ENCODE data around the gene COQ2. TPM values are rescaled to one million over a fixed set of nuclear protein-coding genes. Genes with fewer than 3 reads are reported as not detected.
A peak's percentile ranks its signal among the peaks of the same experiment; 100 is the strongest.
"Not testable (repeated sequence)": the region's sequence is repeated elsewhere in the genome, so short reads cannot be mapped to it uniquely, and the experiment has no call there.

The COQ2 gene
- total RNA-seq, 2 experiments from 2014 or later: 12.1 to 14.4 TPM

DNA sequence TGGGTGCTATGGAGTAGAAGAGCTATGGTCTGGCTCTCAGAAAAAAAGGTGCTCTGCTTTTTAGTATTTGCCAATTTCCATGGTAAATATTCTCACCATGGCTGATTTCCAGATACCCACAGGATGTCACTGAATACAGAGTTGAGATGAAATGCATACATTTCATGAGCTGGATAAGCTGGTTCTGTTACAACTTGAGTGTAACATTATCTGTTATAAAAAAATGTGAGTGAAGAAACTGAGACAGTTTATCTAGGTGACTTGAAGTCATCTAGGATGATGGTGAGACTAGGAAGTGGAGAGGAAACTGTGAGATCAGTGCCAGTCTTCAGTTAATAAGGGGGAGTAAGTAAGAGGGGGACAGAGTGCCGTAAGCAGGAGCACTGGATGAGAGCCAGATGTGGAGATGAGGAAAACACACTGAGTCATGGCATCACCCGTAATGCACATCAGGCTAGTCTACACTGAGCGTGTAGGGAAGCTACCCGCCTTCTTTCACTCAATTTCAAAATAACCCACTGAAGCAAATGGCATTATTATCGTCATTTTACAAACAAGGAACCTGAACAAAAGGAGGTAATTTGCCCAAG lies 45.0 kb upstream of the COQ2 start:
- intact Hi-C loops (cut with micrococcal nuclease; ENCODE audit: unreplicated experiment): no loop called here
- H3K9me2 ChIP-seq (ENCODE audit: insufficient read depth, low read length): no peaks in the 10 kb centered on the region
- no peaks in the 10 kb centered on the region for H3K79me2 ChIP-seq (ENCODE audit: insufficient read depth, low read depth, low read length)
- H3K9me3 ChIP-seq (ENCODE audit: low read length): no peaks in the 10 kb centered on the region
- H3K36me3 ChIP-seq (ENCODE audit: insufficient read depth, low read length): no peaks in the 10 kb centered on the region
- H2AFZ ChIP-seq (ENCODE audit: low read length): no peak overlapping the region
- CTCF ChIA-PET (ENCODE audit: unreplicated experiment): no interaction called here
- no peak overlapping the region for H3K4me3 ChIP-seq (ENCODE audit: low read depth, low read length, poor library complexity, severe bottlenecking)
- no peak overlapping the region for H3K4me2 ChIP-seq (ENCODE audit: low read length)
- BruUV-seq (replicated peaks): no TSS peak
- H3K4me1 ChIP-seq (ENCODE audit: insufficient read depth, low read length, poor library complexity, severe bottlenecking): peaks cover 9% of the 10 kb centered on the region
- POLR2A ChIA-PET: interaction anchor here (0.6 to 1.3 kb wide), 2 partner anchors 20 to 43 kb away, joined by 3 to 6 read pairs; no protein-coding TSS in a partner anchor
- H3K27ac ChIP-seq (ENCODE audit: low read depth, low read length, poor library complexity, severe bottlenecking): no peak overlapping the region
- H4K20me1 ChIP-seq (ENCODE audit: insufficient read depth, low read length): no peaks in the 10 kb centered on the region
- TF ChIP-seq, protein P1, sequence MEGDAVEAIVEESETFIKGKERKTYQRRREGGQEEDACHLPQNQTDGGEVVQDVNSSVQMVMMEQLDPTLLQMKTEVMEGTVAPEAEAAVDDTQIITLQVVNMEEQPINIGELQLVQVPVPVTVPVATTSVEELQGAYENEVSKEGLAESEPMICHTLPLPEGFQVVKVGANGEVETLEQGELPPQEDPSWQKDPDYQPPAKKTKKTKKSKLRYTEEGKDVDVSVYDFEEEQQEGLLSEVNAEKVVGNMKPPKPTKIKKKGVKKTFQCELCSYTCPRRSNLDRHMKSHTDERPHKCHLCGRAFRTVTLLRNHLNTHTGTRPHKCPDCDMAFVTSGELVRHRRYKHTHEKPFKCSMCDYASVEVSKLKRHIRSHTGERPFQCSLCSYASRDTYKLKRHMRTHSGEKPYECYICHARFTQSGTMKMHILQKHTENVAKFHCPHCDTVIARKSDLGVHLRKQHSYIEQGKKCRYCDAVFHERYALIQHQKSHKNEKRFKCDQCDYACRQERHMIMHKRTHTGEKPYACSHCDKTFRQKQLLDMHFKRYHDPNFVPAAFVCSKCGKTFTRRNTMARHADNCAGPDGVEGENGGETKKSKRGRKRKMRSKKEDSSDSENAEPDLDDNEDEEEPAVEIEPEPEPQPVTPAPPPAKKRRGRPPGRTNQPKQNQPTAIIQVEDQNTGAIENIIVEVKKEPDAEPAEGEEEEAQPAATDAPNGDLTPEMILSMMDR (conservative IDR thresholded peaks at IDR 0.05; ENCODE audit: low read length): no peak
- TF ChIP-seq EZH2phosphoT487 (IDR thresholded peaks at IDR 0.05; ENCODE audit: borderline replicate concordance, low read depth, low read length): no peak
- no peak for DNase-seq (ENCODE audit: low spot score)

DNA sequence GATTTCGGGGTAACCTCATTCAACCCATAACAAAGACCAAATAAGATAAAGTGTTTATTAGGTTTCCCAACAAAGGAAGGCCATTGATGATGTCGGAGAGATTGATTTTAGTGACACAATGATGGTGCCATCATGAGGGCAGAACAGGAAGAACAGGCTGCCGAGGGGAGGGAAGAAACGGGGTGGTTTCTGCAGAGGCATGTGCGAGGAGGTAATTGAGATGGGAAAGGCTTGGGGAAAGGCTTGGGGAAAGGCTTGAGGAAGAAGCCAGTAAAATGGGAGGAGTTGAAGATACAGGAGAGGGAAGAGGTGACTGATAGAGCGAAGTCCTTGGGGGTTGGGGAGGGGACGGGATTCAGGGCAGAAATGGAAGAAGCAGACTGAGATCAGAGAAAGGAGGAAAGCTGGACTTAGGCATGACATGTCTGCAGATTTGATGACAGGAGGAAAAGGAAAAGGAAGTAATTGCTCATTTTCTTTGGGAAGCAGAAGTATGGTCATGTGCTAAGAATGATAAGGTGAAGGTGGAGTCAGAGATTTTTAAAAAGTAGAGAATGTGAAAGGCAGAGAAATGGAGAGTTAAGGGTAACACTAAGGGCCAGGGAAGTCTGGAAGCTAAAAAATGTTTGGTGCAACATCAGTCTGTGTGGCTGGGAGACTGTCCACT lies 44.1 kb upstream of the COQ2 start:
- Histone ChIP-seq H3K36me3 (ENCODE audit: insufficient read depth, low read length) (no peaks in the 10 kb centered on the region), H3K4me1 (ENCODE audit: insufficient read depth, low read length, poor library complexity, severe bottlenecking) (no peaks in the 10 kb centered on the region), H3K4me2 (ENCODE audit: low read length) (no peak overlapping the region), H3K27ac (ENCODE audit: low read depth, low read length, poor library complexity, severe bottlenecking) (no peak overlapping the region), H2AFZ (ENCODE audit: low read length) (no peak overlapping the region), H3K79me2 (ENCODE audit: insufficient read depth, low read depth, low read length) (no peaks in the 10 kb centered on the region), H3K9me2 (ENCODE audit: insufficient read depth, low read length) (no peaks in the 10 kb centered on the region), H3K4me3 (ENCODE audit: low read depth, low read length, poor library complexity, severe bottlenecking) (no peak overlapping the region), H3K9me3 (ENCODE audit: low read length) (no peaks in the 10 kb centered on the region), H4K20me1 (ENCODE audit: insufficient read depth, low read length) (no peaks in the 10 kb centered on the region)
- POLR2A ChIA-PET: interaction anchor here (0.6 kb wide), 1 partner anchor 44 kb away, joined by 3 read pairs; no protein-coding TSS in a partner anchor
- CTCF ChIA-PET (ENCODE audit: unreplicated experiment): no interaction called here
- no peak for DNase-seq (ENCODE audit: low spot score)
- no TSS peak for BruUV-seq (replicated peaks)
- TF ChIP-seq, protein P1 (conservative IDR thresholded peaks at IDR 0.05; ENCODE audit: low read length): peak; percentile 47
- no peak for TF ChIP-seq EZH2phosphoT487 (IDR thresholded peaks at IDR 0.05; ENCODE audit: borderline replicate concordance, low read depth, low read length)
- intact Hi-C loops (cut with micrococcal nuclease; ENCODE audit: unreplicated experiment): no loop called here

DNA sequence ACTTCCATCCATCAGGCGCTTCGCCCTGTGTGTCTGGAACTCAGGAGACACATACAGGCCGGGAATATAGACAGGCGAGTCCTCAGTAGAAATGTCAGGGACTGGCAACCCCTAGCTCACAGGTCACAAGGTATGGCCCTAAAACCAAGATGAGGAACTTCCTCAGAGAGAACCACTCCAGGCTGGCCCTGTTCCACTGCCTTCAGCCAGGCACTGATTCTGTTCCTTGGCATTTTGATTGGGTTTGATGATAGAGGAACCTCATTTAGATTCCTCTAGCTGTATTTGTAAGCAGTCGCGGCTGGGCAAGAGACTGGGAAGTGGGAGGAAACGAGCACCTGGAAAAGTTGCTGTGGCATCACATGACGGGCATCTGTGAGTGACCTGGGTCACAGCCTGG lies 41.9 kb upstream of the COQ2 start:
- intact Hi-C loops (cut with micrococcal nuclease; ENCODE audit: unreplicated experiment): no loop called here
- no peak overlapping the region for H2AFZ ChIP-seq (ENCODE audit: low read length)
- H3K4me1 ChIP-seq (ENCODE audit: insufficient read depth, low read length, poor library complexity, severe bottlenecking): no peaks in the 10 kb centered on the region
- BruUV-seq (replicated peaks): no TSS peak
- no peaks in the 10 kb centered on the region for H3K9me2 ChIP-seq (ENCODE audit: insufficient read depth, low read length)
- CTCF ChIA-PET (ENCODE audit: unreplicated experiment): interaction anchor here (1.4 kb wide), 1 partner anchor 11 kb away, joined by 3 read pairs; no protein-coding TSS in a partner anchor
- H3K9me3 ChIP-seq (ENCODE audit: low read length): no peaks in the 10 kb centered on the region
- H3K79me2 ChIP-seq (ENCODE audit: insufficient read depth, low read depth, low read length): no peaks in the 10 kb centered on the region
- no peaks in the 10 kb centered on the region for H4K20me1 ChIP-seq (ENCODE audit: insufficient read depth, low read length)
- H3K4me3 ChIP-seq (ENCODE audit: low read depth, low read length, poor library complexity, severe bottlenecking): no peak overlapping the region
- TF ChIP-seq EZH2phosphoT487 (IDR thresholded peaks at IDR 0.05; ENCODE audit: borderline replicate concordance, low read depth, low read length): no peak
- TF ChIP-seq, protein P1 (conservative IDR thresholded peaks at IDR 0.05; ENCODE audit: low read length): no peak
- no peaks in the 10 kb centered on the region for H3K36me3 ChIP-seq (ENCODE audit: insufficient read depth, low read length)
- no peak overlapping the region for H3K4me2 ChIP-seq (ENCODE audit: low read length)
- POLR2A ChIA-PET: interaction anchor here (0.6 to 1.6 kb wide), 4 partner anchors 13 to 395 kb away, joined by 3 to 4 read pairs (median 3); no protein-coding TSS in a partner anchor
- DNase-seq (ENCODE audit: low spot score): no peak
- no peak overlapping the region for H3K27ac ChIP-seq (ENCODE audit: low read depth, low read length, poor library complexity, severe bottlenecking)

DNA sequence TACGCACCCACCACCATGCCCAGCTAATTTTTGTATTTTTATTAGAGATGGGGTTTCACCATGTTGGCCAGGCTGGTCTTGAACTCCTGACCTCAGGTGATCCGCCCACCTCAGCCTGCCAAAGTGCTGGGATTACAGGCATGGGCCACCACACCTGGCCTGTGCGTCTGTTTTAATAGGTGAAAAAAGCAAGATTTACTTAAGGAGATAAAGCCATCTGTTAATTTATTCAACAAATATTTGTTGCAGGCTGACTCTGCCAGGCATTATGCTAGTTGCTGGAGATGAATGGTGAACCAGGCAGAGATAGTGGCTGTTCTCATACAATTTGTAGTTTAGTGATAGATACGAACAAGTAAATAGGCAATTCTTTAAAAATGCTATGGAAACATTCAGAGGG lies 40.7 kb upstream of the COQ2 start:
- H3K79me2 ChIP-seq (ENCODE audit: insufficient read depth, low read depth, low read length); H2AFZ ChIP-seq (ENCODE audit: low read length); H3K36me3 ChIP-seq (ENCODE audit: insufficient read depth, low read length); BruUV-seq (replicated peaks); DNase-seq (ENCODE audit: low spot score); CTCF ChIA-PET (ENCODE audit: unreplicated experiment); intact Hi-C loops (cut with micrococcal nuclease; ENCODE audit: unreplicated experiment); H3K9me3 ChIP-seq (ENCODE audit: low read length); H4K20me1 ChIP-seq (ENCODE audit: insufficient read depth, low read length); POLR2A ChIA-PET; H3K9me2 ChIP-seq (ENCODE audit: insufficient read depth, low read length); H3K4me2 ChIP-seq (ENCODE audit: low read length); H3K4me3 ChIP-seq (ENCODE audit: low read depth, low read length, poor library complexity, severe bottlenecking); H3K27ac ChIP-seq (ENCODE audit: low read depth, low read length, poor library complexity, severe bottlenecking); H3K4me1 ChIP-seq (ENCODE audit: insufficient read depth, low read length, poor library complexity, severe bottlenecking): not testable (repeated sequence)
